ENCODE data around the gene ZNRF2. TPM values are rescaled to one million over a fixed set of nuclear protein-coding genes. Genes with fewer than 3 reads are reported as not detected.

ZNRF2 gene
- total RNA-seq, 4 donors from 2014 or later = 23.8 to 39.3 (median 34.6) TPM

- TF ChIP-seq POLR2AphosphoS5 (IDR thresholded peaks at IDR 0.05) = no peak
- TF ChIP-seq EP300 (IDR thresholded peaks at IDR 0.05) = no peak
- TF ChIP-seq CTCF (IDR thresholded peaks at IDR 0.05) = no peak
- no peak for TF ChIP-seq POLR2A (IDR thresholded peaks at IDR 0.05)
- H3K4me1 ChIP-seq = peaks cover 5% of the 10 kb centered on the region
- H3K36me3 ChIP-seq = no peaks in the 10 kb centered on the region
- H3K4me3 ChIP-seq = no peak overlapping the region
- no peaks in the 10 kb centered on the region for H3K9me3 ChIP-seq
- WGBS = 92% methylated on average over 1 of the region's 1 CpG
- no peak for DNase-seq (ENCODE audit: low spot score in 2 of 2)
- H3K27me3 ChIP-seq = no peaks in the 10 kb centered on the region
- no peak overlapping the region for H3K27ac ChIP-seq
These were observed 75.6 kb downstream of the ZNRF2 start for GRCh38 chr7:30359957-30360356.

DNA sequence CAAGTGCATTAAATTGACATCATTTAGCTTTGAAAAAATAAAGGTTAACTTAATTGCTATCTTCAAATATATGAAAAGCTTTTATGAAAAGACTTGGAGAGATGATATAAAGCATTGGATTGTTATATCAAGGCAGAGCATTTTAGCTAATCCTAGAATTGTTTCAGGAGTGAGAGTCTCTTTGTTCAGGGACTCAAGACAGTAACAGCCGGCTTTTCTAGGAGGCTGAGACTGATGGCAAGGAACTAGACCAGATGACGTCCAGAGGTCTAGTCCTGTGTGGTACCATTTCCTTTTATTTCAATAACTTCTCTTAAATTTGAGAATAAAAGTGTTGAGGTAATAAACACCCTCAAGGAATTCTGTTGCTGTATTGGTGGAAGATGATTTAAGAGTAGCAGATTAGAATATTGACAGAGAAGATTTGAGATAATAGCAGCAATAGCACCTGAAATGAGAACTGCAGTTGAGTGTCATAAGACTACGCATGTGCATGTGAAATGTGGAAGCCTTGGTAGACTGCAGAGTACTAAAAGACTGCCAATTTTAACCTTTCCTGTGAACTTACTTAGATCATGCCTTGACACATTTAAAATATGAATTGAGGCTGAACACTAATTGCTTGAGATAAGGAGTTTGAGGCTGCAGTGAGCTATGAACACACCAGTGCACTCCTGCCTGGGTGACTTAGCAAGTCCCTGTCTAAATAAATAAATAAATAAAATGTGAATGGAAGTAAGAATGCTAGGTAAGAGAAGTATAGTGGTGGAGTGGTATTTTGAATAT lies 79.6 kb downstream of the ZNRF2 start:
- no peak for TF ChIP-seq EP300 (IDR thresholded peaks at IDR 0.05)
- no peak for TF ChIP-seq CTCF (IDR thresholded peaks at IDR 0.05)
- no peak for TF ChIP-seq POLR2AphosphoS5 (IDR thresholded peaks at IDR 0.05)
- TF ChIP-seq POLR2A (IDR thresholded peaks at IDR 0.05) = no peak
- Histone ChIP-seq H3K36me3 (no peaks in the 10 kb centered on the region), H3K27me3 (no peaks in the 10 kb centered on the region), H3K4me3 (no peak overlapping the region), H3K27ac (no peak overlapping the region), H3K9me3 (no peaks in the 10 kb centered on the region), H3K4me1 (peaks cover 5% of the 10 kb centered on the region)
- DNase-seq (ENCODE audit: low spot score in 2 of 2) = no peak
- WGBS = 80% methylated on average over 3 of the region's 3 CpGs

- Histone ChIP-seq H3K27me3 (no peaks in the 10 kb centered on the region), H3K27ac (no peak overlapping the region), H3K9me3 (no peaks in the 10 kb centered on the region), H3K4me3 (no peak overlapping the region), H3K4me1 (peaks cover 5% of the 10 kb centered on the region), H3K36me3 (no peaks in the 10 kb centered on the region)
- no peak for DNase-seq (ENCODE audit: low spot score in 2 of 2)
- no peak for TF ChIP-seq POLR2AphosphoS5 (IDR thresholded peaks at IDR 0.05)
- no peak for TF ChIP-seq EP300 (IDR thresholded peaks at IDR 0.05)
- no peak for TF ChIP-seq CTCF (IDR thresholded peaks at IDR 0.05)
- TF ChIP-seq POLR2A (IDR thresholded peaks at IDR 0.05) = no peak
- WGBS = 89% methylated on average over 1 of the region's 1 CpG
These were observed 80.4 kb downstream of the ZNRF2 start for GRCh38 chr7:30364773-30365172.

DNA sequence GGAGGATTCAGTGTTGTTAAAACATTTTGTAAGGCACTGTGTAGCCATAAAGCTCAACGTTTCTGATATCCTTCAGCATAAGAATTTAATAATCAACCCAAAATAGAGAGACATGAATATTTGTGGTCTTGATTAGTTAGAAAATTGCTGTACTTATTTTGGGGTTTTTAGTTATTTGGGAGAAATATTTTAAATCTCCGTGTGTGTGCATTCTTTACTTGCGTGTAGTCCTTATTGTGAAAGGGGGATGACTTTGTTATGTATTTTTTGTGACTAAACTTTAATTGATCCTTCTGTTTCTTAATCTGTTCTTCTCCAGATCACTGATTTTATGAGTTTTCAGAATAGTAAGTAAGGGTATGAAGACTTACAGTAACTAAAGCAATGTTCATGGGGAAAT lies 81.2 kb downstream of the ZNRF2 start:
- Histone ChIP-seq H3K36me3 (no peaks in the 10 kb centered on the region), H3K4me1 (peaks cover 5% of the 10 kb centered on the region), H3K9me3 (no peaks in the 10 kb centered on the region), H3K27me3 (no peaks in the 10 kb centered on the region), H3K4me3 (no peak overlapping the region), H3K27ac (no peak overlapping the region)
- WGBS = 82% methylated on average over 3 of the region's 3 CpGs
- DNase-seq (ENCODE audit: low spot score in 2 of 2) = no peak
- TF ChIP-seq POLR2AphosphoS5 (IDR thresholded peaks at IDR 0.05) (no peak), CTCF (IDR thresholded peaks at IDR 0.05) (no peak), POLR2A (IDR thresholded peaks at IDR 0.05) (no peak), EP300 (IDR thresholded peaks at IDR 0.05) (no peak)

GRCh38 chr7:30366606-30367005 lies 82.2 kb downstream of the ZNRF2 start:
- Histone ChIP-seq H3K9me3 (no peaks in the 10 kb centered on the region), H3K27me3 (no peaks in the 10 kb centered on the region), H3K4me1 (peaks cover 5% of the 10 kb centered on the region), H3K4me3 (no peak overlapping the region), H3K36me3 (peaks cover 3% of the 10 kb centered on the region), H3K27ac (no peak overlapping the region)
- DNase-seq (ENCODE audit: low spot score in 2 of 2) = no peak
- 55% methylated on average over 2 of the region's 2 CpGs for WGBS
- TF ChIP-seq POLR2AphosphoS5 (IDR thresholded peaks at IDR 0.05) (no peak), CTCF (IDR thresholded peaks at IDR 0.05) (no peak), POLR2A (IDR thresholded peaks at IDR 0.05) (no peak), EP300 (IDR thresholded peaks at IDR 0.05) (no peak)
